SK-N-SH treated with all-trans-retinoic acid at 6 μM for 48 hours (cell line): ENCODE results near the gene ARHGEF6.

Source experiments
- TF ChIP-seq, protein P1 (sequence below): fragments of 250-450 bp; sonication (Bioruptor Pico); IDR thresholded peaks from 2 replicates; pipeline ENCODE4 v1.8.0; 2020; ENCODE audit warnings: mild to moderate bottlenecking, moderate library complexity, borderline replicate concordance
- TF ChIP-seq, protein P2 (sequence below): fragments of 250-450 bp; sonication (Bioruptor Pico); IDR thresholded peaks from 2 replicates; pipeline ENCODE4 v1.5.1; 2021; ENCODE audit warnings: mild to moderate bottlenecking, moderate library complexity

DNA sequence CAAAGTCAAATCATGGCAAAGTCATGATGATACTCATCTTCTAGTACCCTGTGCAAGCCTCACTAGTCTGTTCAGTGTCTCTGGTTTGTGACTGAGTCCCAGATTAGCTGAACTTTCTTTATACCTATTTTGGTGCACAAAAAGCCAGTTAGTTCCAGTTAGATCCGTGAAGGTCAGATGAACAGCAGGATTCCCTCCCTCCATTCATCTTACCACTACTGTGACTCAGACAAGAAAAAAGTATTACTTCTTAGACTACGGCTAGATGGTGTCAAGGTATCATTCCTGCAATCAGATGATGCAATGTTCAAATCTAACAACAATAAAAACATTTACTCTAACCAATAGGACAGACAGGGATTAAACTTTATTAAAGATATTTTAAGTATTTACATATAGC, 30.4 kb downstream of the ARHGEF6 start:
- TF ChIP-seq, protein P1, sequence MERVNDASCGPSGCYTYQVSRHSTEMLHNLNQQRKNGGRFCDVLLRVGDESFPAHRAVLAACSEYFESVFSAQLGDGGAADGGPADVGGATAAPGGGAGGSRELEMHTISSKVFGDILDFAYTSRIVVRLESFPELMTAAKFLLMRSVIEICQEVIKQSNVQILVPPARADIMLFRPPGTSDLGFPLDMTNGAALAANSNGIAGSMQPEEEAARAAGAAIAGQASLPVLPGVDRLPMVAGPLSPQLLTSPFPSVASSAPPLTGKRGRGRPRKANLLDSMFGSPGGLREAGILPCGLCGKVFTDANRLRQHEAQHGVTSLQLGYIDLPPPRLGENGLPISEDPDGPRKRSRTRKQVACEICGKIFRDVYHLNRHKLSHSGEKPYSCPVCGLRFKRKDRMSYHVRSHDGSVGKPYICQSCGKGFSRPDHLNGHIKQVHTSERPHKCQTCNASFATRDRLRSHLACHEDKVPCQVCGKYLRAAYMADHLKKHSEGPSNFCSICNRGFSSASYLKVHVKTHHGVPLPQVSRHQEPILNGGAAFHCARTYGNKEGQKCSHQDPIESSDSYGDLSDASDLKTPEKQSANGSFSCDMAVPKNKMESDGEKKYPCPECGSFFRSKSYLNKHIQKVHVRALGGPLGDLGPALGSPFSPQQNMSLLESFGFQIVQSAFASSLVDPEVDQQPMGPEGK (CRISPR knock-in tag) = no peak
- TF ChIP-seq, protein P2, sequence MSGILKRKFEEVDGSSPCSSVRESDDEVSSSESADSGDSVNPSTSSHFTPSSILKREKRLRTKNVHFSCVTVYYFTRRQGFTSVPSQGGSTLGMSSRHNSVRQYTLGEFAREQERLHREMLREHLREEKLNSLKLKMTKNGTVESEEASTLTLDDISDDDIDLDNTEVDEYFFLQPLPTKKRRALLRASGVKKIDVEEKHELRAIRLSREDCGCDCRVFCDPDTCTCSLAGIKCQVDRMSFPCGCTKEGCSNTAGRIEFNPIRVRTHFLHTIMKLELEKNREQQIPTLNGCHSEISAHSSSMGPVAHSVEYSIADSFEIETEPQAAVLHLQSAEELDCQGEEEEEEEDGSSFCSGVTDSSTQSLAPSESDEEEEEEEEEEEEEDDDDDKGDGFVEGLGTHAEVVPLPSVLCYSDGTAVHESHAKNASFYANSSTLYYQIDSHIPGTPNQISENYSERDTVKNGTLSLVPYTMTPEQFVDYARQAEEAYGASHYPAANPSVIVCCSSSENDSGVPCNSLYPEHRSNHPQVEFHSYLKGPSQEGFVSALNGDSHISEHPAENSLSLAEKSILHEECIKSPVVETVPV (CRISPR knock-in tag) = no peak
